HG03575 (cell line): ENCODE results near the gene AIG1.

Source experiments
- ATAC-seq: cut with Tn5 transposase; IDR thresholded peaks from one replicate; pipeline ENCODE4 v1.9.1; 2021; ENCODE audit not compliant: unreplicated experiment, insufficient number of reproducible peaks, low FRiP score; ENCODE audit errors: extremely low read depth

Gene AIG1

GRCh38 chr6:143205131-143205535, 144.4 kb downstream of the AIG1 start:
- ATAC-seq: no peak

- no peak for ATAC-seq
Measured at GRCh38 chr6:143205585-143205984, 144.9 kb downstream of the AIG1 start.

GRCh38 chr6:143205991-143206390, 145.3 kb downstream of the AIG1 start:
- ATAC-seq: no peak

GRCh38 chr6:143206550-143206949, 145.9 kb downstream of the AIG1 start:
- no peak for ATAC-seq

GRCh38 chr6:143210420-143210819, 149.7 kb downstream of the AIG1 start:
- ATAC-seq: no peak

GRCh38 chr6:143213859-143214376, 153.2 kb downstream of the AIG1 start:
- ATAC-seq: no peak

- ATAC-seq: no peak
Measured at GRCh38 chr6:143215363-143215762, 154.7 kb downstream of the AIG1 start.

GRCh38 chr6:143215771-143216170, 155.1 kb downstream of the AIG1 start:
- ATAC-seq: no peak

- ATAC-seq: no peak
Measured at GRCh38 chr6:143218233-143218632, 157.5 kb downstream of the AIG1 start.

- no peak for ATAC-seq
Measured at GRCh38 chr6:143221698-143222097, 161.0 kb downstream of the AIG1 start.

- ATAC-seq: no peak
Measured at GRCh38 chr6:143222310-143222709, 161.6 kb downstream of the AIG1 start.

- no peak for ATAC-seq
Measured at GRCh38 chr6:143222801-143223231, 162.1 kb downstream of the AIG1 start.

GRCh38 chr6:143223895-143224294, 163.2 kb downstream of the AIG1 start:
- ATAC-seq: no peak

GRCh38 chr6:143224516-143224915, 163.8 kb downstream of the AIG1 start:
- ATAC-seq: no peak

GRCh38 chr6:143225929-143226328, 165.2 kb downstream of the AIG1 start:
- ATAC-seq: no peak

GRCh38 chr6:143227675-143228074, 167.0 kb downstream of the AIG1 start:
- ATAC-seq: no peak

GRCh38 chr6:143229400-143229799, 168.7 kb downstream of the AIG1 start:
- ATAC-seq: no peak

- ATAC-seq: no peak
Measured at GRCh38 chr6:143232849-143233248, 172.2 kb downstream of the AIG1 start.

GRCh38 chr6:143233554-143234285, 173.0 kb downstream of the AIG1 start:
- ATAC-seq: no peak

GRCh38 chr6:143234734-143235133, 174.0 kb downstream of the AIG1 start:
- ATAC-seq: no peak
